Measurements from ENCODE around the gene GPR137.

DNA sequence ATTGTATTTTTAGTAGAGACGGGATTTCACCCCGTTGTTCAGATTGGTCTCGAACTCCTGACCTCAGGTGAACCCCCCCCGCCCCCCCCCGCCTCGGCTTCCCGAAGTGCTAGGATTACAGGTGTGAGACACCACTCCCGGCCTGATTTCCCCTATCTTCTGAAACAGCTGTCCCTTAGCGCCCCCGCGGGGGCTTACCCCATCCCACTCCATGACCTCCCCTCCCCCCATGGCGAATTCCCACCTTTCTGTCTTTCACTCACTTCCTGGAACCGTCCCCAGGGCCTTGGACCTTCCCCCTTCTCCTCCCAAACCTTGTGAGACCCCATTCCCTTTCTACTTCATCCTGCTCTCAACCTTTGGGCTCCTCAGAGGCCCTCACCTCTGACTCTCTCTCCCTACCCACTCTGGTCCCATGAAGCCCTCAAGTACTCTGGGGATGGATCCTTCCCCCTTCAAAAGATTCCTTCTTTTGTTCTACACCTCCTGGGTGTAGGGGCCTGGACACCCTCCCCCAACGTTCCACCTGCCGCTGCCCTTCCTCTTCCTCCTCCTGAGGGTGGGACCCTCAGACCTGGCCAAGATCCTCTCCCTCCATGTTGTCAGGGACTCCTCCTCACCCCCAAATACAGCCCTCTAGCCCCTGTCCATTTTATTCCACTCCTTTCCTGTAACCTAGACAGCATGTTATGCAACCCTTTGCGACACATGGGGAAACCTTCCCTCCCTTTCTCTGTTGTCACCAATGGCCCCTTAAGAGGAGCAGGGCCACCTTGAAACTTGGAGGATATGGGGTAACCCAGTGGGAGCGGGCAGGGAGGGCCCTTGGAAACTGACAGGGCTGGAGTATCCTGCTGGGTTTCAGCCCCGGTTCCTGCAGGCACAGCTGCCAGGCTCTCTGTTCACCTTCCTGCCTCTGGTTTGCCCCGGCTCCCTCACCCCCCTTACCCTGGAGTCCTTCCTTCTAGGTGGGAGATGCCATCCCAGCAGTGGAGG, 33.4 kb downstream of the GPR137 start:
- TF ChIP-seq, protein P1, sequence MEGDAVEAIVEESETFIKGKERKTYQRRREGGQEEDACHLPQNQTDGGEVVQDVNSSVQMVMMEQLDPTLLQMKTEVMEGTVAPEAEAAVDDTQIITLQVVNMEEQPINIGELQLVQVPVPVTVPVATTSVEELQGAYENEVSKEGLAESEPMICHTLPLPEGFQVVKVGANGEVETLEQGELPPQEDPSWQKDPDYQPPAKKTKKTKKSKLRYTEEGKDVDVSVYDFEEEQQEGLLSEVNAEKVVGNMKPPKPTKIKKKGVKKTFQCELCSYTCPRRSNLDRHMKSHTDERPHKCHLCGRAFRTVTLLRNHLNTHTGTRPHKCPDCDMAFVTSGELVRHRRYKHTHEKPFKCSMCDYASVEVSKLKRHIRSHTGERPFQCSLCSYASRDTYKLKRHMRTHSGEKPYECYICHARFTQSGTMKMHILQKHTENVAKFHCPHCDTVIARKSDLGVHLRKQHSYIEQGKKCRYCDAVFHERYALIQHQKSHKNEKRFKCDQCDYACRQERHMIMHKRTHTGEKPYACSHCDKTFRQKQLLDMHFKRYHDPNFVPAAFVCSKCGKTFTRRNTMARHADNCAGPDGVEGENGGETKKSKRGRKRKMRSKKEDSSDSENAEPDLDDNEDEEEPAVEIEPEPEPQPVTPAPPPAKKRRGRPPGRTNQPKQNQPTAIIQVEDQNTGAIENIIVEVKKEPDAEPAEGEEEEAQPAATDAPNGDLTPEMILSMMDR (conservative IDR thresholded peaks at IDR 0.05; ENCODE audit: low read length), result no peak
- no peak for TF ChIP-seq EZH2phosphoT487 (IDR thresholded peaks at IDR 0.05; ENCODE audit: borderline replicate concordance, low read depth, low read length)

All from OCI-LY7 (cell line).